DMS 273 treated with DMSO at 0.1 percent for 48 hours (cell line): ENCODE measurements around the gene CARHSP1.
"Not testable (repeated sequence)": the region's sequence is repeated elsewhere in the genome, so short reads cannot be mapped to it uniquely, and the experiment has no call there.

Source experiments
- DNase-seq: peaks from one replicate; lab custom pipeline; 2025; lab: John Stamatoyannopoulos, UW

The CARHSP1 gene

GRCh38 chr16:8868416-8869211, at the start of gene CARHSP1:
TSS of gene CARHSP1 (minus strand) at chr16:8869006. CDS start at chr16:8859328, 9,678 bp downstream.
- DNase-seq: peak; percentile 89

- DNase-seq: not testable (repeated sequence)
Measured at GRCh38 chr16:8917336-8917735, 48.5 kb upstream of the CARHSP1 start.

GRCh38 chr16:8916541-8917225, 47.9 kb upstream of the CARHSP1 start:
- DNase-seq: no peak

- DNase-seq: no peak
Measured at GRCh38 chr16:8915722-8916301, 47.0 kb upstream of the CARHSP1 start.

GRCh38 chr16:8914098-8914497, 45.3 kb upstream of the CARHSP1 start:
- no peak for DNase-seq

- no peak for DNase-seq
Measured at GRCh38 chr16:8912793-8913192, 44.0 kb upstream of the CARHSP1 start.

GRCh38 chr16:8910811-8911210, 42.0 kb upstream of the CARHSP1 start:
- DNase-seq: no peak

GRCh38 chr16:8908810-8909468, 40.1 kb upstream of the CARHSP1 start:
- no peak for DNase-seq

- DNase-seq: no peak
Measured at GRCh38 chr16:8907096-8907495, 38.3 kb upstream of the CARHSP1 start.

- DNase-seq: no peak
Measured at GRCh38 chr16:8905795-8906591, 37.2 kb upstream of the CARHSP1 start.

GRCh38 chr16:8905168-8905762, 36.5 kb upstream of the CARHSP1 start:
- DNase-seq: no peak

- DNase-seq: no peak
Measured at GRCh38 chr16:8904018-8904430, 35.2 kb upstream of the CARHSP1 start.

GRCh38 chr16:8903004-8903403, 34.2 kb upstream of the CARHSP1 start:
- DNase-seq: no peak

GRCh38 chr16:8901320-8901861, 32.6 kb upstream of the CARHSP1 start:
- DNase-seq: no peak

GRCh38 chr16:8900343-8900742, 31.5 kb upstream of the CARHSP1 start:
- DNase-seq: no peak

- no peak for DNase-seq
Measured at GRCh38 chr16:8899709-8900317, 31.0 kb upstream of the CARHSP1 start.

GRCh38 chr16:8898660-8899318, 30.0 kb upstream of the CARHSP1 start:
- DNase-seq: no peak

GRCh38 chr16:8894736-8895334, 26.0 kb upstream of the CARHSP1 start:
- no peak for DNase-seq

GRCh38 chr16:8893976-8894690, 25.3 kb upstream of the CARHSP1 start:
- DNase-seq: no peak
